GM18498 (cell line): Measurements from ENCODE around the gene SMARCD2.
"Not testable (repeated sequence)": the region's sequence is repeated elsewhere in the genome, so short reads cannot be mapped to it uniquely, and the experiment has no call there.

Experiments used
- ATAC-seq: cut with Tn5 transposase; IDR thresholded peaks from one replicate; pipeline ENCODE4 v1.9.1; 2021; ENCODE audit warnings: mild to moderate bottlenecking, moderate library complexity; ENCODE audit not compliant: unreplicated experiment

Gene SMARCD2

GRCh38 chr17:63853260-63853659, 10.8 kb upstream of the SMARCD2 start:
- no peak for ATAC-seq

GRCh38 chr17:63850401-63850800, 7.9 kb upstream of the SMARCD2 start:
- ATAC-seq, result no peak

- ATAC-seq, result peak; percentile 88
Observed at GRCh38 chr17:63848834-63849689, 6.6 kb upstream of the SMARCD2 start.

- ATAC-seq, result no peak
Observed at GRCh38 chr17:63847525-63848249, 5.2 kb upstream of the SMARCD2 start.

- ATAC-seq, result no peak
Observed at GRCh38 chr17:63845509-63845908, 3.0 kb upstream of the SMARCD2 start.

GRCh38 chr17:63843910-63844677, 1.6 kb upstream of the SMARCD2 start:
- no peak for ATAC-seq

GRCh38 chr17:63843387-63843888, 953 bp upstream of the SMARCD2 start:
- ATAC-seq, result not testable (repeated sequence)

GRCh38 chr17:63842173-63842539, 329 bp downstream of the SMARCD2 start:
- peak; percentile 40 for ATAC-seq

- ATAC-seq, result no peak
Observed at GRCh38 chr17:63841350-63842172, 924 bp downstream of the SMARCD2 start.

- ATAC-seq, result no peak
Observed at GRCh38 chr17:63840591-63841349, 1.7 kb downstream of the SMARCD2 start.

- ATAC-seq, result no peak
Observed at GRCh38 chr17:63838631-63839171, 3.8 kb downstream of the SMARCD2 start.

GRCh38 chr17:63837962-63838600, 4.4 kb downstream of the SMARCD2 start:
- ATAC-seq, result no peak

GRCh38 chr17:63837480-63837879, 5.0 kb downstream of the SMARCD2 start:
- ATAC-seq, result no peak

GRCh38 chr17:63836811-63837210, 5.7 kb downstream of the SMARCD2 start:
- no peak for ATAC-seq

- no peak for ATAC-seq
Observed at GRCh38 chr17:63835167-63835720, 7.2 kb downstream of the SMARCD2 start.

- ATAC-seq, result peak; percentile 70
Observed at GRCh38 chr17:63834431-63835166, 7.9 kb downstream of the SMARCD2 start.

GRCh38 chr17:63833741-63834373, 8.6 kb downstream of the SMARCD2 start:
- ATAC-seq, result no peak
